Sigmoid colon (tissue), 3 donors: ENCODE data around the gene TOMM70.

ENCODE experiments used
- POLR2A ChIP-seq, 2 donors: fragments of 450-650 bp; IDR thresholded peaks; one replicate each; pipeline ENCODE4 v1.6.1; 2016; ENCODE audit warnings: antibody characterized with exemption in 2 of 2, mild to moderate bottlenecking in 2 of 2, moderate library complexity in 2 of 2
- TF ChIP-seq, protein P1 (sequence below), 4 experiments: fragments of 450-650 bp in 3 of 4; fragments of 200-600 bp in 1 of 4; IDR thresholded peaks; one replicate each; pipeline ENCODE4 v1.5.1; 2016 to 2019; ENCODE audit warnings: antibody characterized with exemption in 4 of 4, mild to moderate bottlenecking in 3 of 4, moderate library complexity in 2 of 4

DNA sequence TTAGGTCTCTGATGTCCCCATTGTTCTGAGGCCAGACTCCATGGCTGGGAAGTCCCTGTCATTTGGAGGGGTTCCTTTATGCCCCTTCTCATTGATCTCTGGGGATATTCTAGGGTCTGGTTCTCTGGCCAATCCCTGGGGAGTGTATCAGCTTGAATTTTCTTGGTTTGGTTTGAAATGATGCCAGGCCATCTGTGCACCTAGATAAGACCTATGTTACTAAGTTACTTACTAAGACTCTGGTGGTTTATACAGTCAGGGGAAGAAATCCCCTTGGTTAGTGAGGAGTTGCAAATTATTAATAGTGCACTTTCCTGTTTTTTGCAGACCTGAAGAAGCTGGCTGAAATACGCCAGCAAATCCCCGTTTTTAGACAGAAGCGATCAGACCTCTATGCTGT, 46.0 kb downstream of the TOMM70 start:
- TF ChIP-seq POLR2A (IDR thresholded peaks at IDR 0.05) = no peak
- TF ChIP-seq, protein P1, sequence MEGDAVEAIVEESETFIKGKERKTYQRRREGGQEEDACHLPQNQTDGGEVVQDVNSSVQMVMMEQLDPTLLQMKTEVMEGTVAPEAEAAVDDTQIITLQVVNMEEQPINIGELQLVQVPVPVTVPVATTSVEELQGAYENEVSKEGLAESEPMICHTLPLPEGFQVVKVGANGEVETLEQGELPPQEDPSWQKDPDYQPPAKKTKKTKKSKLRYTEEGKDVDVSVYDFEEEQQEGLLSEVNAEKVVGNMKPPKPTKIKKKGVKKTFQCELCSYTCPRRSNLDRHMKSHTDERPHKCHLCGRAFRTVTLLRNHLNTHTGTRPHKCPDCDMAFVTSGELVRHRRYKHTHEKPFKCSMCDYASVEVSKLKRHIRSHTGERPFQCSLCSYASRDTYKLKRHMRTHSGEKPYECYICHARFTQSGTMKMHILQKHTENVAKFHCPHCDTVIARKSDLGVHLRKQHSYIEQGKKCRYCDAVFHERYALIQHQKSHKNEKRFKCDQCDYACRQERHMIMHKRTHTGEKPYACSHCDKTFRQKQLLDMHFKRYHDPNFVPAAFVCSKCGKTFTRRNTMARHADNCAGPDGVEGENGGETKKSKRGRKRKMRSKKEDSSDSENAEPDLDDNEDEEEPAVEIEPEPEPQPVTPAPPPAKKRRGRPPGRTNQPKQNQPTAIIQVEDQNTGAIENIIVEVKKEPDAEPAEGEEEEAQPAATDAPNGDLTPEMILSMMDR (IDR thresholded peaks at IDR 0.05) = no peak
